Common myeloid progenitor, CD34-positive (primary cell): ENCODE data around the gene GAK.

ENCODE experiments used
- CTCF ChIA-PET: fragments of 350-600 bp; sonication (Branson Sonifier 250); formaldehyde crosslinking; loops from one replicate; lab custom pipeline; 2021; ENCODE audit warnings: antibody characterized with exemption; lab: Charles Lee
- POLR2A ChIA-PET: fragments of 350-600 bp; sonication (Branson Sonifier 250); formaldehyde crosslinking; loops from one replicate; lab custom pipeline; 2021; ENCODE audit warnings: antibody characterized with exemption; lab: Charles Lee
- DNase-seq, 3 donors: peaks; one replicate each; pipeline versions ENCODE4 v3.0.0 to v3.0.0-alpha.2; 2013
- H3K27ac ChIP-seq, 2 experiments: 1 replicate in 1 of 2; 2 replicates in 1 of 2; pipeline ENCODE4 v1.7.0; 2013; ENCODE audit warnings: inconsistent platforms in 2 of 2, low read length in 2 of 2, mild to moderate bottlenecking in 2 of 2, low read depth in 1 of 2, moderate library complexity in 1 of 2; ENCODE audit not compliant: severe bottlenecking in 2 of 2, insufficient read depth in 1 of 2, poor library complexity in 1 of 2
- H3K27me3 ChIP-seq, 5 experiments: replicated peaks in 2 of 5; 1 replicate in 3 of 5; 2 replicates in 2 of 5; pipeline versions ENCODE4 v1.6.1 to v1.7.0; 2013; ENCODE audit warnings: low read length in 4 of 5, mild to moderate bottlenecking in 2 of 5, moderate library complexity in 2 of 5, inconsistent platforms in 1 of 5; ENCODE audit not compliant: insufficient read depth in 5 of 5, control insufficient read depth in 4 of 5
- H3K36me3 ChIP-seq, 4 experiments: 1 replicate in 2 of 4; 2 replicates in 2 of 4; pipeline versions ENCODE4 v1.6.1 to v1.7.0; 2013; ENCODE audit warnings: low read length in 3 of 4, control low read depth in 1 of 4, mild to moderate bottlenecking in 1 of 4; ENCODE audit not compliant: control insufficient read depth in 4 of 4, insufficient read depth in 4 of 4
- H3K4me1 ChIP-seq, 4 experiments: 1 replicate in 3 of 4; 2 replicates in 1 of 4; pipeline versions ENCODE4 v1.6.1 to v1.7.1; 2013; ENCODE audit warnings: low read length in 3 of 4, mild to moderate bottlenecking in 3 of 4, control low read depth in 1 of 4, inconsistent platforms in 1 of 4, moderate library complexity in 1 of 4; ENCODE audit not compliant: control insufficient read depth in 4 of 4, insufficient read depth in 4 of 4; ENCODE audit errors: control extremely low read depth in 1 of 4
- H3K4me3 ChIP-seq, 7 experiments: 1 replicate in 4 of 7; 2 replicates in 3 of 7; pipeline versions ENCODE4 v1.5.1 to v1.7.0; 2013; ENCODE audit warnings: mild to moderate bottlenecking in 7 of 7, low read length in 6 of 7, moderate library complexity in 6 of 7, inconsistent platforms in 2 of 7, low read depth in 2 of 7, control low read depth in 1 of 7; ENCODE audit not compliant: insufficient read depth in 4 of 7, control insufficient read depth in 1 of 7; ENCODE audit errors: extremely low read depth in 1 of 7
- H3K9me3 ChIP-seq, 5 experiments: 1 replicate in 4 of 5; 2 replicates in 1 of 5; pipeline versions ENCODE4 v1.6.1 to v1.7.1; 2013; ENCODE audit warnings: low read length in 4 of 5, mild to moderate bottlenecking in 2 of 5, inconsistent platforms in 1 of 5, low read depth in 1 of 5, moderate library complexity in 1 of 5; ENCODE audit not compliant: control insufficient read depth in 4 of 5, insufficient read depth in 2 of 5; ENCODE audit errors: control extremely low read depth in 1 of 5
- WGBS: methylation state at CpG from one replicate; pipeline ENCODE4 v1.1.5; 2013; ENCODE audit not compliant: insufficient coverage; 5-methylcytosine and 5-hydroxymethylcytosine counted together

Gene GAK

GRCh38 chr4:876780-877179 is 55.3 kb downstream of the GAK start:
- ChIA-PET POLR2A (no interaction called here), CTCF (no interaction called here)
- DNase-seq: peak; percentile 14 to 34 (median 32)
- Histone ChIP-seq H3K36me3 (peaks cover 11 to 92% (median 64%) of the 10 kb centered on the region in 4 experiments), H3K4me1 (no peaks in the 10 kb centered on the region), H3K27me3 (no peaks in the 10 kb centered on the region), H3K27ac (no peak overlapping the region), H3K4me3 (no peak overlapping the region), H3K9me3 (no peaks in the 10 kb centered on the region)
- WGBS: 98% methylated on average over 22 of the region's 24 CpGs

DNA sequence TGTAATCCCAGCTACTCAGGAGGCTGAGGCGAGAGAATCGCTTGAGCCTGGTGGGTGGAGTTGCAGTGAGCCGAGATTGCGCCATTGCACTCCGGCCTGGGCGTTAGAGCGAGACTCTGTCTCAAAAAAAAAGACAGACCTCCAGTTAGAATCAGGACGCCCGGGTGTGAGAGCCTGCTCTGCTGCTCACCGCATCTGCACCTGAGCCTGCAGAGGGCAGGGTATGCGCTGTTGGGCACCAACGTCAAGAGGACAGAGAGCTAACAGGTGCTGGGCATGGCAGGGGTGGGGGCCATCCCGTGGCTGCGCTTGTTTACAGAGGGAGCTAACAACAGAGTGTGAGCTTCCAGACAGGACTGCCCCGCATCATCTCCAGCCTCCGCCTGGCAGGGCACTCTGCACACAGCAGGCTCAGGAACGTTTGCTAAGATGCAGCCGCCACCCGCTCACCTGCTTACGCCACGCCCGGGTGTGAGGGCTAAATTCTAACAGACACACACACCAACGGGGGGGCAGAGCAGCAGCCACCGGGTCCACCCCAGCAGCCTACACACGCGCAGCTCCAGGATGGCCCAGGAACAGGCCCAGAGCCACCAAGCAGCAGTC is 56.2 kb downstream of the GAK start:
- Histone ChIP-seq H3K9me3 (no peaks in the 10 kb centered on the region), H3K27me3 (no peaks in the 10 kb centered on the region), H3K4me3 (no peak overlapping the region), H3K27ac (no peak overlapping the region), H3K4me1 (no peaks in the 10 kb centered on the region), H3K36me3 (peaks cover 11 to 91% (median 65%) of the 10 kb centered on the region in 4 experiments)
- ChIA-PET POLR2A (no interaction called here), CTCF (interaction anchor here (1.2 kb wide), 1 partner anchor 112 kb away, joined by 3 read pairs; no protein-coding TSS in a partner anchor)
- 97% methylated on average over 26 of the region's 26 CpGs for WGBS
- DNase-seq: no peak

- CTCF ChIA-PET: interaction anchor here (1.2 kb wide), 1 partner anchor 113 kb away, joined by 3 read pairs; no protein-coding TSS in a partner anchor
- 95% methylated on average over 10 of the region's 17 CpGs for WGBS
- POLR2A ChIA-PET: no interaction called here
- Histone ChIP-seq H3K27me3 (no peaks in the 10 kb centered on the region), H3K36me3 (peaks cover 11 to 91% (median 69%) of the 10 kb centered on the region in 4 experiments), H3K27ac (no peak overlapping the region), H3K9me3 (no peaks in the 10 kb centered on the region), H3K4me1 (no peaks in the 10 kb centered on the region), H3K4me3 (no peak overlapping the region)
- no peak for DNase-seq
These were observed 56.9 kb downstream of the GAK start for GRCh38 chr4:874971-875817.

GRCh38 chr4:874056-874455 is 58.1 kb downstream of the GAK start:
- Histone ChIP-seq H3K9me3 (peaks cover 0 to 5% (median 0%) of the 10 kb centered on the region in 5 experiments), H3K27ac (no peak overlapping the region), H3K4me1 (no peaks in the 10 kb centered on the region), H3K36me3 (peaks cover 12 to 90% (median 69%) of the 10 kb centered on the region in 4 experiments), H3K27me3 (no peaks in the 10 kb centered on the region), H3K4me3 (no peak overlapping the region)
- CTCF ChIA-PET: no interaction called here
- POLR2A ChIA-PET: no interaction called here
- WGBS: 95% methylated on average over 8 of the region's 9 CpGs
- no peak for DNase-seq

- Histone ChIP-seq H3K27me3 (no peaks in the 10 kb centered on the region), H3K9me3 (peaks cover 0 to 5% (median 0%) of the 10 kb centered on the region in 5 experiments), H3K36me3 (peaks cover 15 to 93% (median 77%) of the 10 kb centered on the region in 4 experiments), H3K27ac (no peak overlapping the region), H3K4me3 (no peak overlapping the region), H3K4me1 (no peaks in the 10 kb centered on the region)
- ChIA-PET CTCF (interaction anchor here (0.6 kb wide), 1 partner anchor 1541 kb away, joined by 3 read pairs; no protein-coding TSS in a partner anchor), POLR2A (no interaction called here)
- DNase-seq: no peak
- 98% methylated on average over 43 of the region's 43 CpGs for WGBS
These were observed 59.7 kb downstream of the GAK start for GRCh38 chr4:872241-872981.

DNA sequence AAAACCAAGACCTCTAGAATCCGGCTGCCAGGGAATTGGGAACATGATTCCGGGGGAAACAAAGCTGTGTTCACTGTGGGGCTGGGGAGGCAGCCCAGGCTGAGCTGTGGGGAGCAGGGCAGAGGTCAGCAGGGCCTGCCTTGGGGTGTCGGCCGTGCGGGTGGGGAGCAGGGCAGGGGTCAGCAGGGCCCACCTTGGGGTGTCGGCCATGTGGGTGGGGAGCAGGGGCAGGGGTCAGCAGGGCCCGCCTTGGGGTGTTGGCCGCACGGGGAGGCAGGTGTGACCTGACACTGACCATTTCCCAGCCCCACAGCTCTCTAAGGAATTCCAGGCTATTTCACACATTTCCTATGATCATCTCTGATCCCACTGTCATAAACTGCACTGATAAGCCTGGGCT is 60.6 kb downstream of the GAK start:
- DNase-seq: no peak
- Histone ChIP-seq H3K4me3 (no peak overlapping the region), H3K27me3 (no peaks in the 10 kb centered on the region), H3K4me1 (no peaks in the 10 kb centered on the region), H3K27ac (no peak overlapping the region), H3K36me3 (peaks cover 14 to 93% (median 76%) of the 10 kb centered on the region in 4 experiments), H3K9me3 (peaks cover 0 to 5% (median 0%) of the 10 kb centered on the region in 5 experiments)
- POLR2A ChIA-PET: no interaction called here
- CTCF ChIA-PET: no interaction called here
- 100% methylated on average over 5 of the region's 9 CpGs for WGBS
